Fibroblast of pulmonary artery (primary cell): ENCODE data around the gene RASAL1.

Experiments used
- DNase-seq: peaks from one replicate; pipeline ENCODE4 v3.0.0-alpha.2; 2010; ENCODE audit warnings: low read depth
- H3K4me3 ChIP-seq: replicated peaks from 2 replicates; pipeline ENCODE4 v1.5.1; 2011; ENCODE audit warnings: low read depth, mild to moderate bottlenecking, control low read depth, low read length, moderate library complexity
- TF ChIP-seq, protein P1 (sequence below): IDR thresholded peaks from 2 replicates; pipeline ENCODE4 v1.5.1; 2011; ENCODE audit warnings: mild to moderate bottlenecking, control low read depth, low read length, inconsistent platforms; ENCODE audit errors: missing control alignments

The RASAL1 gene

DNA sequence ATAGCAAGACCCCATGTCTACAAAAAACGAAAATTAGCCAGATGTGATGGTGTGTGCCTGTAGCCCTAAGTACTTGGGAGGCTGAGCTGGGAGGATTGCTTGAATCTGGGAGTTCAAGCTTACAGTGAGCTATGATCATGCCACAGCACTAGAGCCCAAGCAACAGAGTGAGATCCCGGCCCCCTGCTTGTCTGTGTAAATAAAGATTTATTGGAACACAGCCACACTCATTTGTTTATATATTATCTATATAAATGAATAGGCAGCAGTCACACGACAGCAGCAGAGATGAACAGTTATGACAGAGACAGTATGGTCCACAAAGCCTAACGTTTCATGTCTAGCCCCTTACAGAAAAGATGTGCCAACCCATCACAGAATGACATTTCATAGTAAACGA lies 34.9 kb upstream of the RASAL1 start:
- TF ChIP-seq, protein P1, sequence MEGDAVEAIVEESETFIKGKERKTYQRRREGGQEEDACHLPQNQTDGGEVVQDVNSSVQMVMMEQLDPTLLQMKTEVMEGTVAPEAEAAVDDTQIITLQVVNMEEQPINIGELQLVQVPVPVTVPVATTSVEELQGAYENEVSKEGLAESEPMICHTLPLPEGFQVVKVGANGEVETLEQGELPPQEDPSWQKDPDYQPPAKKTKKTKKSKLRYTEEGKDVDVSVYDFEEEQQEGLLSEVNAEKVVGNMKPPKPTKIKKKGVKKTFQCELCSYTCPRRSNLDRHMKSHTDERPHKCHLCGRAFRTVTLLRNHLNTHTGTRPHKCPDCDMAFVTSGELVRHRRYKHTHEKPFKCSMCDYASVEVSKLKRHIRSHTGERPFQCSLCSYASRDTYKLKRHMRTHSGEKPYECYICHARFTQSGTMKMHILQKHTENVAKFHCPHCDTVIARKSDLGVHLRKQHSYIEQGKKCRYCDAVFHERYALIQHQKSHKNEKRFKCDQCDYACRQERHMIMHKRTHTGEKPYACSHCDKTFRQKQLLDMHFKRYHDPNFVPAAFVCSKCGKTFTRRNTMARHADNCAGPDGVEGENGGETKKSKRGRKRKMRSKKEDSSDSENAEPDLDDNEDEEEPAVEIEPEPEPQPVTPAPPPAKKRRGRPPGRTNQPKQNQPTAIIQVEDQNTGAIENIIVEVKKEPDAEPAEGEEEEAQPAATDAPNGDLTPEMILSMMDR = no peak
- DNase-seq = no peak
- H3K4me3 ChIP-seq = no peak overlapping the region

DNA sequence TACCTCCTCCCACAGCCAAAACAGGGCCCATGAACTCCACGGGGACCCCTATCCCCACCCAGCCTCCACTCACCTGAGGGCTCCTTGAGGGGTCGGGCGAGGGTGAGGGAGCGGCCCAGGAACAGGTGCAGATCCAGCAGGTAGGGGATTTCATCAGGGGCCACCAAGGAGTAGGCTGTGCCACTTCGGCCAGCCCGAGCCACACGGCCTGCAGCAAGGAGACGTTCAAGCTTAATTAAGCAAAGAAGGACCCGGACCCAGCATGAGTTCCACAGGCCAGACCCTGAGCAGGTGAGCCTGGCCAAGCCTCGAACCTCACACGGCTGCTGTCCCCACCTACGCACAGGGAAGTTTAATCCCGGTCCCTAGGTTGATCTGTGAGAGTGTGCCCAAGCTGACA lies 34.1 kb upstream of the RASAL1 start:
- DNase-seq = no peak
- TF ChIP-seq, protein P1 = no peak
- H3K4me3 ChIP-seq = no peak overlapping the region

DNA sequence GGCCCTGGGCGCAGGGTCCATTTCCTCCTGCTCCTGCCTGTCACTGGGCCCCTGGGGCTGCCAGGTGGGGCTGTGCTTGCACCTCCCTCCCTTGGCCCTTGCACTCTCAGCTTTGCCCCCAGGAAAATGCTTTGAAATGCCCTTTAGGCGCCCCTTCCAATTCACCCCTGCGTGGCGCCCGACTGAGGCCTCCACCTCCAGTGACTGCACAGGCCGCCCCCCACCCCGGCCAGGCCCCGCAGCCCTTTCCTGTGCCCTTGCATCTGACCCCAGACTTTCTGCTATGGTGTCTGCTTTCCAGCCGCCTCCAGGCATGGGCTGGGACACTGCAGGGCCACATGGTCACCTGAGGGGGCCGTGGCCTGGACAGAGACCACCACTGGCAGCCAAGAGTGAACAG lies 32.3 kb upstream of the RASAL1 start:
- H3K4me3 ChIP-seq = no peak overlapping the region
- TF ChIP-seq, protein P1 = no peak
- no peak for DNase-seq

DNA sequence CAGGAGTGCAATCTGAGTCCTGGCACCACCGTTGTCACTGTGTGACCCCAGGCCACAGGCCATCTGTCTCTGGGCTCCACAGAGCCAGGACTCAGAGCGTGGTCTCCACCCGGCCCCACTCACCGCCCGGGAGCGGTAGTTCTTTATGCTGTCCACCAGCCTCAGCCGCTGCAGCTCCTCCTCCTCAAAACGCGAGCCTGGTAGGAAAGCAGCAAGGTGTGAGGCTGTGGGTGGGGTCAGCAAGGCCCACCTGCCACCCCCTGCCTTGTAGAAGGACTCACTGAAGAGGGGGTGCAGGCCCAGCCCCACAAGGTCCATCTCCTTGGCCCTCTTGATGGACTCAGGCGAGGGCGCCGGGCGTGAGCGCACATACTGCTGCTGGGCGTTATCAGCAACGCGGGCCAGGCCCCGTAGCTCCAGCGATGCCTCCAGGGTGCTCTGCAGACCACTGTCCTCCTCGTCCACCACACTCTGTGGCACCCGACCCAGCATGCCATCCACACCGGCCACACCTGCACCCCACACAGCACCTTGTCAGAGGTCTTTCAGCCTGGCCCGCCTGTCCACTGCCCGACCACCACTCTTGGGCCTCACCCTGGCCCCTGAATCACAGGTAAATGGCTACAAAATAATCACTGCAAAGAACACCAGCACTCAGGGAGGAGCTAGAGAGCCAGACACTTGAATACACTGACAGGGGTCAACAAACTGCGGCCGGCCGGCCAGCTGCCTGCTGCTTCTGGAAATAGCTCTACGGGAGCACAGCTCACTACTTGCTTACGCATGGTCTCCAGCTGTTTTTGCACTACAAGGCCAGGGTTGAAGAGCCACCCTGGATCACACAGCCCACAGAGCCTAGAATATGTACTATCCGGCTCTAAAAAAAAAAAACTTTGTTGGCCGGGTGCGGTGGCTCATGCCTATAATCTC lies 30.2 kb upstream of the RASAL1 start:
- no peak overlapping the region for H3K4me3 ChIP-seq
- no peak for DNase-seq
- TF ChIP-seq, protein P1 = no peak

DNA sequence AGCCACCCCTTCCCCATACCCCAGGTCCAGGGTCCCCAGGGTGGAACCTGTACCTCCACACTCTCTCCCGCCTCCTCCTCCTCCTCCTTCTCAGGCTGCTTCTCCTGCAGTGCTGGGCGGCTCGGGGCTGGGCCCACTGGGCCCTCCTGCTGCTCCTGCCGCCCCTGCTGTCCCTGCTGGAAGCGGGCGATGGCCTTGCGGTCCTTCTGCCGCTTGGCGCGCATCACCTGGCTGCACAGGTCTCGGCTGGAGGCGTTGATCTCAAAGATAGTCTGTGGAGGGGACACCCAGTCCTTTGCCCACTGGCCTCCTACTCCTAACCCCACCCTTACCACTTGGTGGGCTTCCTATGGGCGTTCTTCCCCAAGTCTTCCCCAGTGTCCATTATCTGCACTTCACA lies 28.5 kb upstream of the RASAL1 start:
- H3K4me3 ChIP-seq = no peak overlapping the region
- DNase-seq = no peak
- TF ChIP-seq, protein P1 = no peak

DNA sequence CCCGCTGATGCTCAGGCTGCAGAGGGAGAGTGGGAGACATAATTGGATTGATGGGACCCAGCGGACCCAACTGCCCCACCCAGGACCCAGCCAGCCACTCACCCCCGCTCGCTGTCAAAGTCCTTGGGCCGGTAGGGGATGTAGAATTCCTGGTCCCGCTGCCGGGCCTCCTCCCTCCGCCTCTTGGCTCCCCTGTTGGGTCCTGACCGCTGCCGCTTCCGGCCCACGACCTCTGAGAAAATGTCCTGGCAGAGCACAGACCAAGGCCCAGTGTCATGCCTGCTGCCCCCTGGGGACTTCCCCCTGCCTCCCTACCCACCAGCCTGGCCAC lies 27.4 kb upstream of the RASAL1 start:
- TF ChIP-seq, protein P1 = no peak
- no peak overlapping the region for H3K4me3 ChIP-seq
- DNase-seq = no peak
